K562 (cell line): ENCODE results near the gene GET3. TPM values are rescaled to one million over a fixed set of nuclear protein-coding genes. Genes with fewer than 3 reads are reported as not detected.

Experiments
- ARID4B ChIP-seq: sonication (generic); formaldehyde crosslinking; IDR thresholded peaks from 2 replicates; pipeline ENCODE4 v1.8.0; 2022; ENCODE audit warnings: mild to moderate bottlenecking, missing genetic modification reagents
- MAX ChIP-seq: sonication (generic); formaldehyde crosslinking; IDR thresholded peaks from 2 replicates; pipeline ENCODE4 v1.9.0; 2022; ENCODE audit warnings: mild to moderate bottlenecking, missing genetic modification reagents
- RBM14 ChIP-seq: fragments of 200-400 bp; formaldehyde crosslinking; IDR thresholded peaks from 2 replicates; pipeline ENCODE4 v1.6.1; 2018; ENCODE audit warnings: low read depth, mild to moderate bottlenecking, low read length, moderate library complexity, borderline replicate concordance; ENCODE audit not compliant: insufficient read depth
- SMARCC2 ChIP-seq: fragments of 450-650 bp; IDR thresholded peaks from 2 replicates; pipeline ENCODE4 v1.6.1; 2017; ENCODE audit warnings: antibody characterized with exemption, moderate library complexity, mild to moderate bottlenecking, low read depth
- ZFP36 ChIP-seq: fragments of 150-350 bp; IDR thresholded peaks from 2 replicates; pipeline ENCODE4 v1.6.1; 2018; ENCODE audit warnings: low read length, low read depth; ENCODE audit not compliant: partially characterized antibody
- ZNF407 ChIP-seq: fragments of 450-650 bp; IDR thresholded peaks from 2 replicates; pipeline ENCODE4 v1.6.1; 2016; ENCODE audit warnings: low read depth
- ZNF512 ChIP-seq: IDR thresholded peaks from 2 replicates; pipeline ENCODE4 v1.6.1; 2016; ENCODE audit warnings: missing genetic modification characterization, missing compliant biosample characterization
- ZNF551 ChIP-seq: fragments of 250-450 bp; sonication (Bioruptor Pico); IDR thresholded peaks from 2 replicates; pipeline ENCODE4 v1.5.0; 2021; ENCODE audit warnings: mild to moderate bottlenecking, moderate library complexity
- polyA plus RNA-seq, 8 experiments: library from polyadenylated mRNA; depleted of rRNA in 4 of 8; stranded (reverse) in 5 of 8; unstranded in 3 of 8; fragments of >200 nt; fragmentation: Nextera tagmentation in 2 of 8; fragmentation: Illumina TruSeq in 1 of 8; extraction: Ambion mirVana in 2 of 8; extraction: Trizol in 1 of 8; gene quantifications; 2 replicates each; pipeline versions ENCODE4 v1.2.1 to v1.2.3, GENCODE V29; 2011 to 2014; ENCODE audit warnings: inconsistent platforms in 1 of 8, missing spikeins in 1 of 8
- total RNA-seq, 7 experiments: library from RNA; depleted of rRNA in 6 of 7; stranded (reverse); fragments of >200 nt in 6 of 7; fragmentation: Illumina TruSeq in 2 of 7; extraction: Trizol in 2 of 7; gene quantifications; 2 replicates each; pipeline versions ENCODE4 v1.2.1 to v1.2.3, GENCODE V29; 2011 to 2021; ENCODE audit warnings: low replicate concordance in 1 of 7

Gene GET3
- total and polyA plus RNA-seq, 9 of the 15 experiments (the other 6 are each of a cell fraction or from before 2014, with no cell fraction given): 8.3 to 83.5 (median 51.8) TPM

GRCh38 chr19:12793290-12794195 is 56.2 kb downstream of the GET3 start (continued):
- peak; percentile 29; the same call in 1 of the 2 replicates for TF ChIP-seq RBM14
- TF ChIP-seq MAX (CRISPR knock-in tag): peak; percentile 74
- TF ChIP-seq ARID4B (CRISPR knock-in tag): peak; percentile 87
- TF ChIP-seq ZFP36: peak; percentile 92
- no peak for TF ChIP-seq ZNF551
- no peak for TF ChIP-seq ZNF407
- TF ChIP-seq SMARCC2: no peak
- TF ChIP-seq ZNF512: no peak
